Esophagus muscularis mucosa (tissue), 4 donors: Measurements from ENCODE around the gene TTC12. TPM values are rescaled to one million over a fixed set of nuclear protein-coding genes. Genes with fewer than 3 reads are reported as not detected.

Experiments
- DNase-seq: peaks from one replicate; pipeline ENCODE4 v3.0.0-alpha.2; 2017; ENCODE audit errors: extremely low spot score
- H3K27ac ChIP-seq, 4 donors: fragments of 200-600 bp; sonication (generic); replicated peaks in 1 of 4; 1 replicate in 3 of 4; 2 replicates in 1 of 4; pipeline ENCODE4 v1.5.1; 2016 to 2019; ENCODE audit warnings: mild to moderate bottlenecking in 1 of 4
- H3K27me3 ChIP-seq, 4 donors: fragments of 200-600 bp; sonication (generic); one replicate each; pipeline versions ENCODE4 v1.5.1 to v1.6.0; 2016 to 2019
- H3K36me3 ChIP-seq, 4 donors: fragments of 200-600 bp; sonication (generic); one replicate each; pipeline ENCODE4 v1.5.1; 2016 to 2019
- H3K4me1 ChIP-seq, 4 donors: fragments of 200-600 bp; sonication (generic); one replicate each; pipeline ENCODE4 v1.5.1; 2016 to 2019
- H3K4me3 ChIP-seq, 4 donors: fragments of 200-600 bp; sonication (generic); 1 replicate in 2 of 4; 2 replicates in 2 of 4; pipeline ENCODE4 v1.5.1; 2016 to 2019; ENCODE audit warnings: mild to moderate bottlenecking in 4 of 4, moderate library complexity in 1 of 4
- H3K9me3 ChIP-seq, 4 donors: fragments of 200-600 bp; sonication (generic); 1 replicate in 3 of 4; 2 replicates in 1 of 4; pipeline ENCODE4 v1.5.1; 2016 to 2019
- EP300 ChIP-seq: sonication (generic); formaldehyde crosslinking; IDR thresholded peaks from one replicate; pipeline ENCODE4 v1.6.1; 2017; ENCODE audit warnings: antibody characterized with exemption
- POLR2A ChIP-seq: fragments of 450-650 bp; IDR thresholded peaks from one replicate; pipeline ENCODE4 v1.6.1; 2017; ENCODE audit warnings: antibody characterized with exemption, moderate library complexity, mild to moderate bottlenecking, low read depth
- POLR2AphosphoS5 ChIP-seq, 2 donors: sonication (generic); formaldehyde crosslinking; IDR thresholded peaks; one replicate each; pipeline ENCODE4 v1.6.1; 2017; ENCODE audit warnings: antibody characterized with exemption in 2 of 2
- WGBS: methylation state at CpG from one replicate; pipeline ENCODE4 v1.1.5; 2018; 5-methylcytosine and 5-hydroxymethylcytosine counted together
- intact Hi-C: fragments of 100-400 bp; cut with DNase I; formaldehyde crosslinking; loops from one replicate; pipeline ENCODE4 v1.15.1; 2023
- total RNA-seq, 4 donors: library from RNA; depleted of rRNA; stranded (reverse); fragments of >200 nt; gene quantifications; one replicate each; pipeline versions ENCODE4 v1.1.0 to v1.2.1, GENCODE V29; 2016
- TF ChIP-seq, protein P1 (sequence below), 3 experiments: fragments of 200-600 bp in 2 of 3; fragments of 450-650 bp in 1 of 3; sonication (generic) in 2 of 3; IDR thresholded peaks; one replicate each; pipeline ENCODE4 v1.5.1; 2017 to 2019; ENCODE audit warnings: antibody characterized with exemption in 3 of 3, mild to moderate bottlenecking in 2 of 3, moderate library complexity in 1 of 3

The TTC12 gene
- total RNA-seq, 4 donors from 2014 or later = 10.4 to 16.2 (median 13.3) TPM

DNA sequence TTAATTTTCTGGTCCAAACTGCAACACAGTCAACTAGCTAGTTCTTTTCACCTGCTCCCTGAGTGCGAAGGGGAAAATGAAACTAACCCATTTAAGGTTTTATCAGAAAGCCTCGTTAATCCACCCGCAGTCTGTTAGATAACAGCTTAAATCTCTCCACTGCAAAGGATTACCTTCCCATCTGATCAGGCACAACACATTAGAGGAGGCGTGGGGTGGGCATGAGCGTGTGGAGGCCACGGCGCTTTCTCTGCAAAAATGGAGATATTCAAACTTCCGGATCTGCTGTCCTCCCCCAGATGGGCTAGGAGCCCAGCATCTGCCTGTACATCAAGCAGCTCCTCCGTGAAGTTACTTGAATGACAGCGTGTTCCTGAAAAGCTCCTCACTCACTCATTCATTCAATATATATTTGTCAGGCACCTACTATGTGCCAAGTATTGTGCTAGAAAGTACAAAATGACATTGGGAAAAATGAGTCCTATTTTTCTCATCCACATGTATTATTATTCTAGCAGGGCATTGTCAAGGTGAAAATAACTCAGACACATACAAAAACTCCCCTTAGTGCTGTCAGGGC is 59.7 kb downstream of the TTC12 start:
- Histone ChIP-seq H3K27me3 (no peaks in the 10 kb centered on the region), H3K36me3 (peaks cover 0 to 10% (median 2%) of the 10 kb centered on the region in 4 donors), H3K27ac (no peak overlapping the region), H3K4me1 (peaks cover 0 to 10% (median 9%) of the 10 kb centered on the region in 4 donors), H3K9me3 (no peaks in the 10 kb centered on the region), H3K4me3 (no peak overlapping the region)
- intact Hi-C loops = no loop called here
- 70% methylated on average over 10 of the region's 10 CpGs for WGBS
- no peak for DNase-seq
- TF ChIP-seq POLR2A (no peak), EP300 (no peak), POLR2AphosphoS5 (IDR thresholded peaks at IDR 0.05) (no peak)
- TF ChIP-seq, protein P1, sequence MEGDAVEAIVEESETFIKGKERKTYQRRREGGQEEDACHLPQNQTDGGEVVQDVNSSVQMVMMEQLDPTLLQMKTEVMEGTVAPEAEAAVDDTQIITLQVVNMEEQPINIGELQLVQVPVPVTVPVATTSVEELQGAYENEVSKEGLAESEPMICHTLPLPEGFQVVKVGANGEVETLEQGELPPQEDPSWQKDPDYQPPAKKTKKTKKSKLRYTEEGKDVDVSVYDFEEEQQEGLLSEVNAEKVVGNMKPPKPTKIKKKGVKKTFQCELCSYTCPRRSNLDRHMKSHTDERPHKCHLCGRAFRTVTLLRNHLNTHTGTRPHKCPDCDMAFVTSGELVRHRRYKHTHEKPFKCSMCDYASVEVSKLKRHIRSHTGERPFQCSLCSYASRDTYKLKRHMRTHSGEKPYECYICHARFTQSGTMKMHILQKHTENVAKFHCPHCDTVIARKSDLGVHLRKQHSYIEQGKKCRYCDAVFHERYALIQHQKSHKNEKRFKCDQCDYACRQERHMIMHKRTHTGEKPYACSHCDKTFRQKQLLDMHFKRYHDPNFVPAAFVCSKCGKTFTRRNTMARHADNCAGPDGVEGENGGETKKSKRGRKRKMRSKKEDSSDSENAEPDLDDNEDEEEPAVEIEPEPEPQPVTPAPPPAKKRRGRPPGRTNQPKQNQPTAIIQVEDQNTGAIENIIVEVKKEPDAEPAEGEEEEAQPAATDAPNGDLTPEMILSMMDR (IDR thresholded peaks at IDR 0.05) = no peak

- DNase-seq = no peak
- TF ChIP-seq, protein P1 (IDR thresholded peaks at IDR 0.05) = no peak
- no peak for TF ChIP-seq EP300
- TF ChIP-seq POLR2AphosphoS5 (IDR thresholded peaks at IDR 0.05) = no peak
- no peak for TF ChIP-seq POLR2A
- no peak overlapping the region for H3K27ac ChIP-seq
- no peaks in the 10 kb centered on the region for H3K9me3 ChIP-seq
- peaks cover 0 to under 1% (median 0%) of the 10 kb centered on the region in 4 donors for H3K36me3 ChIP-seq
- H3K27me3 ChIP-seq = no peaks in the 10 kb centered on the region
- no peak overlapping the region for H3K4me3 ChIP-seq
- WGBS = 86% methylated on average over 5 of the region's 5 CpGs
- intact Hi-C loops = no loop called here
- peaks cover 0 to 10% (median 9%) of the 10 kb centered on the region in 4 donors for H3K4me1 ChIP-seq
These were observed 61.0 kb downstream of the TTC12 start for GRCh38 chr11:113375402-113375801.

DNA sequence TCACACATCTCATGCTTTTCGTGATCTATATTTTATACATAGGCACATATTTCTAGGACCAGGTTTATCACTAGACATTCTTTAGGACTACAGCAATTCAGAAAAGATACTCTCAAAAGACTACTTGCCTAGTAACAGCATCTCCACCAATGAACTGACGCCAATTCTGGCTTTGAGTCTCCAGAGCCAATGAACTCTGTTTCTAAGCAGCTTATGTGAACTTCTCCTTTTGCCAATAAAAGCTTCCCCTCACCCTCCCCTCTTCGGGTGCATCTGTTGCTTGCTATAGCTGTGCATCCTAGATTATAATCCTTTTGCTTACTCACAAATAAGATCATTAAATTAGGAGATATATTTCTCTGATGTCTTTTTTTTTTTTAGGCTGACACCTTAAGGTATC is 61.8 kb downstream of the TTC12 start:
- Histone ChIP-seq H3K27ac (no peak overlapping the region), H3K36me3 (no peaks in the 10 kb centered on the region), H3K4me1 (peaks cover 0 to 10% (median 9%) of the 10 kb centered on the region in 4 donors), H3K27me3 (no peaks in the 10 kb centered on the region), H3K9me3 (no peaks in the 10 kb centered on the region), H3K4me3 (no peak overlapping the region)
- intact Hi-C loops = no loop called here
- 53% methylated on average over 3 of the region's 3 CpGs for WGBS
- TF ChIP-seq POLR2A = no peak
- TF ChIP-seq EP300 = no peak
- TF ChIP-seq, protein P1 (IDR thresholded peaks at IDR 0.05) = no peak
- TF ChIP-seq POLR2AphosphoS5 (IDR thresholded peaks at IDR 0.05) = no peak
- DNase-seq = no peak

DNA sequence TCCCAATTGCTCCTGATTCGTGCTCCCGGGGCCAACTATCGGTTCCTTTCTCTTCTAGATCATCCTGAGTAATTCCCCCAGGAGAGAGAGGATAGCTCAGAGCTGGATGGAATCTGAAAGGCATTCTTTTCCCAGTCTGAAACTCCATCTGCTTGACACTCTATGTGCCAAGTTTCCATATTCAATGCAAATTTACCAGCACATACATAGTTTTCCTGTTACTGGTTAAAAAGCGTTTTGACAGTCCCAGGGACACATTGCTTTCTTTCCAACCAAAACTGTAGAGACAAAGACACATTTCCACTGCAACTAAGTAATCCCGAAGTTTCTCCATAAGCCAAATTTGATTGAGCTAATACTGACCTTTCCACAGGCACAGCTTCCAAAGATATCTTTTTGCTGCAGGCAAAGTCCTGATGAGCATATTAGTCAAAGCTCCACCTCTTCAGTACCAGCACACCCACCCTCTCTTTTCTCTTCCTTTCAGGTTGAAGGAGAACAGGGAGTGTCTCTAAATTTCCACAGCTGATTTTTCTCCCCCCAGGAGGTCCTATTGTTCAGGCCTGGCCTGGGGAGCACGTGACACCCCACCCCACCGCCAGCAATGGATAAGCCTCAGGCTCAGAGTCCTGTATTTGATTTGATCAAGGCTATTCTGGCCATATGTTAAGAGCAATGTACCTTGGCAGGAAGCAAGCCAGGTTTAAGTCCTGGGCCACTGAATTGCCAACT is 63.5 kb downstream of the TTC12 start:
- no peak for DNase-seq
- Histone ChIP-seq H3K27ac (no peak overlapping the region), H3K4me3 (no peak overlapping the region), H3K36me3 (no peaks in the 10 kb centered on the region), H3K4me1 (peaks cover 0 to 10% (median 9%) of the 10 kb centered on the region in 4 donors), H3K9me3 (no peaks in the 10 kb centered on the region), H3K27me3 (no peaks in the 10 kb centered on the region)
- WGBS = 34% methylated on average over 7 of the region's 7 CpGs
- intact Hi-C loops = no loop called here
- TF ChIP-seq POLR2AphosphoS5 (IDR thresholded peaks at IDR 0.05) (no peak), EP300 (no peak), POLR2A (no peak)
- TF ChIP-seq, protein P1 (IDR thresholded peaks at IDR 0.05) = no peak
